HG03060 (cell line): ENCODE data around the gene LHFPL5.

Experiments used
- ATAC-seq: cut with Tn5 transposase; IDR thresholded peaks from one replicate; pipeline ENCODE4 v1.9.1; 2021; ENCODE audit warnings: low read depth, moderate number of reproducible peaks; ENCODE audit not compliant: unreplicated experiment

The LHFPL5 gene

DNA sequence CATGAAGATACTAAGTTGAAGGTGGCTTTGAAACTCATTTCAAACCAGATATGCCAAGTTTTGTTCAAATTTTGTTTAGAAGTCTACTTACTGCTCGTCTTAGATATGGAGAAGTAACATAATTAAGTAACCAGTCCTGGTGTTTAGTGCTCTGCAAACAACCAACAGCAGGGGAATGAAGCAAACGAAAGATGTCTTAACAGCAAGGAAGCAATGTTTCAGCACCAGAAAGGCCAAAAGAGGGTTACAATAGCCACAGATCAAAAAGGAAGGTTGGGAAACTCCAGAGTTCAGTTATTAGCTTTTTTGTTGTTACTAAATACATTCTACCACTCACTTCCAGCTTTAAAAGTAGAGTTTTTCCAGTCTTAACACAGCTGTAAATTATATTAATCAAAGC lies 45.1 kb downstream of the LHFPL5 start:
- ATAC-seq = no peak

- ATAC-seq = no peak
Observed at GRCh38 chr6:35852994-35853393, 47.8 kb downstream of the LHFPL5 start.

DNA sequence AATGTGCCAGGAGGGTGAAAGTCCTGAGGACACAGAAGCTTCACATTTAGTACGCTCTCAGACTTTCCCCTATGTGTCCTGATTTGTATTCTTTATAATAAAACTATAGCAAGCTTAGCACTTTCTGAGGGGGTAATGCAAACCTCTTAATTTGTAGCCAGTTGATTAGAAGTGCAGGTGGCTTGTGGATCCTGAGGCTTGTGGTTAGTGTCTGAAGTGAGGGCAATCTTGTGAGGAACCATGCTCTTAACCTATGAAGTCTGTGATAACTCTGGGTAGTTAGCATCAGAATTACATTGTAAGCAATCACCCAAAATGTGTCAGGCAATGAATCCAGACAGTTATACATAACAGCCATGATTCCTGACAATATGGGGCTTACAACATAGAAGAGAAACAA lies 51.1 kb downstream of the LHFPL5 start:
- ATAC-seq = no peak

DNA sequence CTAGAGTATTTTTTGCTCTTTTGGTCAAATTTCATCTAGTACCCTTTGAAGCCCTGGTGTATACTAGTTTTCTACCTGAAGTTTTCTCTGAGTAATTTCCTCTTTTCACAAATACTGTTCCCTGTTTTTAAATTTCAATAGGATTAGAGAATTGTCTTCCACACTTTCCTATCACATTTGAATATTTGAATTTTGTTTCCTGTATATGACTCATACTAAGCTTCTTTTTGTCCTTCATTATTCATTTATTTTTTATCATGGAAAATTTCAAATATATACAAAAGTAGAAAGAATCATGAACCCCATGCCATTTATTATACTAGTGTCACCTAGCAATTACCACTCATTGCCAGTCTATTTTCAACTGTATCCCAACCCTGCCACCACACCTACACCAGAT lies 52.7 kb downstream of the LHFPL5 start:
- no peak for ATAC-seq

DNA sequence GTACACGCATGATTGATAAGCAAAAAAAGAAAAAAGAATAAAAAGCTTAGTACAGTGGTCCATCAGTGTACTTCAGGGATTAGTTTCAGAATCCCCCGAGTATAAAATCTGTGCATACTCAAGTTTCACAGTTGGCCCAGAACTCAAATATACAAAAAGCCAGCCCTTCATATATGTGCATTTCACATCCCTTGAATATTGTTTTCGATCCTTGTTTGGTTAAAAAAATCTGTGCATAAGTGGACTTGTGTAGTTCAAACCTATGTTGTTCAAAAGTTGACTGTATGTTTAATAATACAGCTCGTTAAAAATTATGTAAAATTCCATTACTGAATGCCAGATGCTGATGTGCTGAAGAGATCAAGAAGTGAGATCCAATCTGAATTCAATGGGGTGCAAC lies 54.2 kb downstream of the LHFPL5 start:
- no peak for ATAC-seq
